Measurements from ENCODE around the gene RWDD1.

DNA sequence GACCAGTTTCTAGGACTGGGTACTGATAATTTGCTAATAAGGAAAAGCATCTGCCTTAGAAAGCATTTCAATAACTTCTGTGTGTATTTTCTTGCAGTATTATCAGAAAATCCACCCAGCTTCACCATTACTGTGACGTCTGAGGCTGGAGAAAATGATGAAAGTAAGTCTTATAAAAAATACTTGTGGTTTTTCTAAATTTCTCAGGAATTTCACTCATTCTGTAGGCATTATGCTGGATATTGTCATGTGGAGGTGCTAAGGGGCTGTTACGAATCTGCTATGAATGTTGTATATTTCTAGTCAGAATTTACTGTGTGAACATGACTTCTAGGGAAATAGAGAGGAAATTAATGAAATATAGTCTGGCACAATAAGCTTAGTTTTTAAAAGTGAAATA is 8.9 kb downstream of the RWDD1 start:
- no peak for TF ChIP-seq CTCF (conservative IDR thresholded peaks at IDR 0.05; ENCODE audit: low read depth, low read length)
- TF ChIP-seq EZH2 (IDR thresholded peaks at IDR 0.05; ENCODE audit: low read length, unreplicated experiment): no peak

Data from PC-3 (cell line).